ENCODE results near the gene PCNX1.
"Not testable (repeated sequence)": the region's sequence is repeated elsewhere in the genome, so short reads cannot be mapped to it uniquely, and the experiment has no call there.

The PCNX1 gene

GRCh38 chr14:70907176-70907995, at the start of gene PCNX1:
PCNX1 (plus strand) TSS chr14:70907459; CDS start chr14:70907851, 392 bp downstream.
- DNase-seq: peak; percentile 95

GRCh38 chr14:70857496-70857890, 49.8 kb upstream of the PCNX1 start:
- no peak for DNase-seq

GRCh38 chr14:70858641-70859040, 48.6 kb upstream of the PCNX1 start:
- no peak for DNase-seq

GRCh38 chr14:70866992-70867391, 40.3 kb upstream of the PCNX1 start:
- DNase-seq: not testable (repeated sequence)

GRCh38 chr14:70871001-70871400, 36.3 kb upstream of the PCNX1 start:
- no peak for DNase-seq

- DNase-seq: no peak
Measured at GRCh38 chr14:70871863-70872677, 35.2 kb upstream of the PCNX1 start.

- no peak for DNase-seq
Measured at GRCh38 chr14:70872678-70873020, 34.6 kb upstream of the PCNX1 start.

- DNase-seq: no peak
Measured at GRCh38 chr14:70873627-70874026, 33.6 kb upstream of the PCNX1 start.

- not testable (repeated sequence) for DNase-seq
Measured at GRCh38 chr14:70875811-70876460, 31.3 kb upstream of the PCNX1 start.

- DNase-seq: no peak
Measured at GRCh38 chr14:70879448-70879847, 27.8 kb upstream of the PCNX1 start.

GRCh38 chr14:70880888-70881287, 26.4 kb upstream of the PCNX1 start:
- DNase-seq: peak; percentile 7

- no peak for DNase-seq
Measured at GRCh38 chr14:70881549-70882177, 25.6 kb upstream of the PCNX1 start.

GRCh38 chr14:70882776-70883492, 24.3 kb upstream of the PCNX1 start:
- peak; percentile 8 for DNase-seq

- DNase-seq: peak; percentile 61
Measured at GRCh38 chr14:70884595-70885342, 22.5 kb upstream of the PCNX1 start.

GRCh38 chr14:70885343-70886022, 21.8 kb upstream of the PCNX1 start:
- DNase-seq: peak; percentile 62

GRCh38 chr14:70886421-70887206, 20.6 kb upstream of the PCNX1 start:
- DNase-seq: peak; percentile 72

- DNase-seq: peak; percentile 33
Measured at GRCh38 chr14:70887207-70887681, 20.0 kb upstream of the PCNX1 start.

- DNase-seq: peak; percentile 33
Measured at GRCh38 chr14:70887737-70888499, 19.3 kb upstream of the PCNX1 start.

- DNase-seq: peak; percentile 22
Measured at GRCh38 chr14:70888681-70889175, 18.5 kb upstream of the PCNX1 start.

Data from activated CD8-positive, alpha-beta memory T cell treated with anti-CD3 and anti-CD28 coated beads, Interleukin-2, amount 50 U/mL, for 48 hours (primary cell).